Retinal pigment epithelial cell (primary cell): Measurements from ENCODE around the gene CDH13.

Source experiments
- DNase-seq: peaks from one replicate; pipeline ENCODE4 v3.0.0-alpha.2; 2010; ENCODE audit warnings: low read depth
- H3K4me3 ChIP-seq: 2 replicates; pipeline ENCODE4 v1.5.1; 2011; ENCODE audit warnings: mild to moderate bottlenecking, low read length, control low read depth, moderate library complexity
- CTCF ChIP-seq: conservative IDR thresholded peaks from 2 replicates; pipeline ENCODE4 v1.5.1; 2011; ENCODE audit warnings: low read depth, low read length, control low read depth, inconsistent platforms

The CDH13 gene

DNA sequence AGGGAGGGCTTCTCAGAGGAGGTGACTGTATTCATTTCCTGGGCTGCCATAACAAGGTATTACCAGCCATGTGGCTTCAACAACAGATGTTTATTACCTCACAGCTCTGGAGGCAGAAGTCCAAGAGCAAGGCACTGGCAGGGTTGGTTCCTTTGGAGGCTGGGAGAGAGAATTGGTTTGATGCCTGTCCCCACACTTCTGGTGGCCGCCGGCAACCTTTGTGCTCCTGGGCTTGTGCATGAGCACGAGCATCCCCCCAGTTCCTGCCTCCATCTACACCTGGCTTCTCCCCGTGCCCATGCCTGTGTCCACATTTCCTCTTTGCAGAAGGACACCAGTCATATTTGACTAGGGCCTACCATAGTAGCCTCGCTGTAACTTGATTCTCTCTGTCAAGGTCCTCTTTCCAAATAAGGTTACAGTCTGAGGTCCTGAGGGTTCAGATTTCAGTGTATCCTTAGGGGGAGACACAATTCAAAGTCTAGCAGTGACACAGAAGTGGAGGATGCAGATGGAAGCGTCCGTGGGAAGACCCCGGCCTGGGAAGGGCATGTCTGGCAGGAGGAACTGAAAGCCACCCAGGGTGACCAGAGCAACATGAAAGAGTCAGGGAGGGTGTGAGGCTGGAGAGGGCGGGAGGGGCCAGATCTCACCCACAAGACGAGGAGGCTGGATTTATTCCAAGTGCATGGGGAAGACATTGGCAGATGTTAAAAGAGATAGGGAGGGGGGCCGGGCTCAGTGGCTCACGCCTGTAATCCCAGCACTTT, 992.8 kb downstream of the CDH13 start:
- H3K4me3 ChIP-seq = no peak overlapping the region
- no peak for DNase-seq
- no peak for TF ChIP-seq CTCF

- no peak for DNase-seq
- TF ChIP-seq CTCF = no peak
- no peak overlapping the region for H3K4me3 ChIP-seq
Measured at GRCh38 chr16:83622010-83622409, 995.2 kb downstream of the CDH13 start.

- no peak overlapping the region for H3K4me3 ChIP-seq
- no peak for DNase-seq
- no peak for TF ChIP-seq CTCF
Measured at GRCh38 chr16:83623091-83623730, 996.4 kb downstream of the CDH13 start.

GRCh38 chr16:83623892-83624291, 997.1 kb downstream of the CDH13 start:
- no peak for DNase-seq
- no peak for TF ChIP-seq CTCF
- no peak overlapping the region for H3K4me3 ChIP-seq

- no peak for DNase-seq
- H3K4me3 ChIP-seq = no peak overlapping the region
- no peak for TF ChIP-seq CTCF
Measured at GRCh38 chr16:83624429-83625120, 997.8 kb downstream of the CDH13 start.

GRCh38 chr16:83626204-83626603, 999.4 kb downstream of the CDH13 start:
- H3K4me3 ChIP-seq = no peak overlapping the region
- no peak for DNase-seq
- no peak for TF ChIP-seq CTCF
